ENCODE data around the gene SOCS3. TPM values are rescaled to one million over a fixed set of nuclear protein-coding genes. Genes with fewer than 3 reads are reported as not detected.

Gene SOCS3
- total and polyA plus RNA-seq, 10 of the 15 experiments (the other 5 are each of a cell fraction or from before 2014, with no cell fraction given) = 0.05 to 3.9 (median 1.0) TPM

DNA sequence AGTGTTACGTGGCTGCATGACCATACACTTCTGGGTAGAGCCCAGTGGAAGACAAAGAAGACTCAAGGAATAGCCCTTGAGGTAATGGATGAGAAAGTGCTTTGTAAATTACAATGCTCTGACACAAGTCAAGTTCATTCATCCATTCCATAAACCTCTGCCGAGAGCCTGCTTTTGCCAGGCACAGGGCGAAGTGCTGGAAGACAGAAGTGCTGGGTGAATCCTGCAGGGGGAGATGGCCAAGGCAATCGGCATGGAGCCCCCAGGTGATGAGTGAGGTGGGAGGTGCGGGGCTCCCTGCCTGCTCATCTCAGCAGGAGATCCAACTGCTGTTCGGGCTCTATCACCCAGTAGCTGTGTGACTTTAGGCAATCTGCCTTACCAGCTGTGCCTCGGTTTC, 2.8 kb upstream of the SOCS3 start:
- ChIA-PET RAD21 (ENCODE audit: unreplicated experiment) (interaction anchor here (0.7 to 5.3 kb wide), 6 partner anchors 20 to 932 kb away, joined by 3 to 52 read pairs (median 6); no protein-coding TSS in a partner anchor), CTCF (interaction anchor here (0.6 to 6.6 kb wide), 9 partner anchors 10 to 278 kb away, joined by 3 to 96 read pairs (median 4); no protein-coding TSS in a partner anchor)
- in situ Hi-C loops (cut with MboI) = loop anchor here (5.0 kb wide), 1 partner anchor 60 kb away; no protein-coding TSS in a partner anchor

More for the DNA sequence above, 2.8 kb upstream of the SOCS3 start:
- intact Hi-C loops (cut with micrococcal nuclease; ENCODE audit: unreplicated experiment) = no loop called here
- Histone ChIP-seq H3K4me3 (no peak overlapping the region), H2AFZ (ENCODE audit: control insufficient read depth, low read depth, low read length) (no peak overlapping the region), H3K4me1 (ENCODE audit: control insufficient read depth, insufficient read depth, low read length) (peaks cover 26% of the 10 kb centered on the region), H4K20me1 (ENCODE audit: control insufficient read depth, insufficient read depth) (no peaks in the 10 kb centered on the region), H3K4me2 (ENCODE audit: control insufficient read depth, insufficient read depth) (no peak overlapping the region), H3K27me3 (replicated peaks in 1 of 2; ENCODE audit: control insufficient read depth in 2 of 2, insufficient read depth in 2 of 2, low read length in 1 of 2) (0 out of 4 replicates have a peak, but pooled peaks cover 0 to 5% of the 10 kb centered on the region in 2 experiments), H3K79me2 (ENCODE audit: control insufficient read depth, insufficient read depth, low read length) (peaks cover 5% of the 10 kb centered on the region), H3K27ac (ENCODE audit: control insufficient read depth, insufficient read depth) (no peak overlapping the region), H3K36me3 (ENCODE audit: control insufficient read depth in 2 of 2, insufficient read depth in 2 of 2, low read length in 1 of 2) (no peaks in the 10 kb centered on the region; a peak in 1 of 4 replicates), H3K9ac (ENCODE audit: control insufficient read depth, insufficient read depth, low read length) (no peak overlapping the region), H3K9me3 (replicated peaks; ENCODE audit: control insufficient read depth, insufficient read depth, low read length) (no peaks in the 10 kb centered on the region)
- TF ChIP-seq EZH2 (IDR thresholded peaks at IDR 0.05; ENCODE audit: borderline replicate concordance, control insufficient read depth, low read depth, low read length) = no peak
- TF ChIP-seq, protein P1, sequence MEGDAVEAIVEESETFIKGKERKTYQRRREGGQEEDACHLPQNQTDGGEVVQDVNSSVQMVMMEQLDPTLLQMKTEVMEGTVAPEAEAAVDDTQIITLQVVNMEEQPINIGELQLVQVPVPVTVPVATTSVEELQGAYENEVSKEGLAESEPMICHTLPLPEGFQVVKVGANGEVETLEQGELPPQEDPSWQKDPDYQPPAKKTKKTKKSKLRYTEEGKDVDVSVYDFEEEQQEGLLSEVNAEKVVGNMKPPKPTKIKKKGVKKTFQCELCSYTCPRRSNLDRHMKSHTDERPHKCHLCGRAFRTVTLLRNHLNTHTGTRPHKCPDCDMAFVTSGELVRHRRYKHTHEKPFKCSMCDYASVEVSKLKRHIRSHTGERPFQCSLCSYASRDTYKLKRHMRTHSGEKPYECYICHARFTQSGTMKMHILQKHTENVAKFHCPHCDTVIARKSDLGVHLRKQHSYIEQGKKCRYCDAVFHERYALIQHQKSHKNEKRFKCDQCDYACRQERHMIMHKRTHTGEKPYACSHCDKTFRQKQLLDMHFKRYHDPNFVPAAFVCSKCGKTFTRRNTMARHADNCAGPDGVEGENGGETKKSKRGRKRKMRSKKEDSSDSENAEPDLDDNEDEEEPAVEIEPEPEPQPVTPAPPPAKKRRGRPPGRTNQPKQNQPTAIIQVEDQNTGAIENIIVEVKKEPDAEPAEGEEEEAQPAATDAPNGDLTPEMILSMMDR (IDR thresholded peaks at IDR 0.05 in 2 of 3, conservative IDR thresholded peaks at IDR 0.05 in 1 of 3; ENCODE audit: control insufficient read depth in 2 of 3, extremely low read depth in 1 of 3, insufficient read depth in 1 of 3, low read depth in 3 of 3, low read length in 3 of 3) = 0 out of 6 replicates have a peak, but pooled peaks of 1 of the 3 experiments have one; percentile 5
- ATAC-seq = no peak
- BruUV-seq (replicated peaks) = no TSS peak
- FAIRE-seq = no peak
- no peak for DNase-seq (ENCODE audit: low read depth, low spot score)
- WGBS (ENCODE audit: insufficient coverage, insufficient replicate concordance, low lambda C conversion rate, missing lambda C conversion rate) = 60% methylated on average over 7 of the region's 7 CpGs
- POLR2A ChIA-PET = interaction anchor here (1.1 to 1.2 kb wide), 2 partner anchors 15 to 22 kb away, joined by 3 read pairs; no protein-coding TSS in a partner anchor
- SMC1A ChIA-PET (ENCODE audit: uncharacterized antibody, unreplicated experiment) = interaction anchor here (6.1 kb wide), 1 partner anchor 60 kb away, joined by 26 read pairs; no protein-coding TSS in a partner anchor
